OCI-LY1 (cell line): ENCODE measurements around the gene ITCH.
"Not testable (repeated sequence)": the region's sequence is repeated elsewhere in the genome, so short reads cannot be mapped to it uniquely, and the experiment has no call there.

Source experiments
- H2AFZ ChIP-seq: fragments of 200-600 bp; sonication (generic), shearing (Covaris generic); 2 replicates; pipeline ENCODE4 v1.6.0; 2014; ENCODE audit warnings: antibody characterized with exemption, mild to moderate bottlenecking, low read length
- H3F3A ChIP-seq: fragments of 200-600 bp; sonication (generic), shearing (Covaris generic); 2 replicates; pipeline ENCODE4 v1.6.0; 2014; ENCODE audit warnings: mild to moderate bottlenecking, antibody characterized with exemption, low read length, moderate library complexity; ENCODE audit not compliant: insufficient read depth
- H3K27ac ChIP-seq: fragments of 200-600 bp; sonication (generic); 2 replicates; pipeline ENCODE4 v1.5.1; 2014; ENCODE audit warnings: low read length, mixed run types, mild to moderate bottlenecking, low read depth; ENCODE audit not compliant: poor library complexity, severe bottlenecking
- H3K27me3 ChIP-seq: fragments of 200-600 bp; sonication (generic); 2 replicates; pipeline ENCODE4 v1.6.0; 2014; ENCODE audit warnings: antibody characterized with exemption, mild to moderate bottlenecking, low read length, moderate library complexity; ENCODE audit not compliant: insufficient read depth
- H3K36me3 ChIP-seq: fragments of 200-600 bp; sonication (generic); 2 replicates; pipeline ENCODE4 v1.6.1; 2014; ENCODE audit warnings: mild to moderate bottlenecking, antibody characterized with exemption, low read length, moderate library complexity, mixed read lengths; ENCODE audit not compliant: insufficient read depth
- H3K4me1 ChIP-seq: fragments of 200-600 bp; sonication (generic); 2 replicates; pipeline ENCODE4 v1.5.1; 2014; ENCODE audit warnings: mild to moderate bottlenecking, low read length, moderate library complexity; ENCODE audit not compliant: insufficient read depth, severe bottlenecking
- H3K4me2 ChIP-seq: fragments of 200-600 bp; sonication (generic), shearing (Covaris generic); 2 replicates; pipeline ENCODE4 v1.6.1; 2014; ENCODE audit warnings: low read length
- H3K4me3 ChIP-seq: fragments of 200-600 bp; sonication (generic); 2 replicates; pipeline ENCODE4 v1.5.1; 2014; ENCODE audit warnings: low read length, low read depth, mild to moderate bottlenecking, mixed read lengths; ENCODE audit not compliant: poor library complexity, severe bottlenecking
- H3K79me2 ChIP-seq: fragments of 200-600 bp; shearing (Covaris generic); 2 replicates; pipeline ENCODE4 v1.6.1; 2016; ENCODE audit warnings: mixed run types, low read length, mixed read lengths; ENCODE audit not compliant: insufficient read depth
- H3K9ac ChIP-seq: fragments of 200-600 bp; sonication (generic), shearing (Covaris generic); 2 replicates; pipeline ENCODE4 v1.6.1; 2014; ENCODE audit warnings: mild to moderate bottlenecking, low read length, mixed read lengths
- H3K9me2 ChIP-seq: fragments of 200-600 bp; sonication (generic), shearing (Covaris generic); 2 replicates; pipeline ENCODE4 v1.6.1; 2014; ENCODE audit warnings: low read depth, mild to moderate bottlenecking, low read length, mixed read lengths
- H3K9me3 ChIP-seq: fragments of 200-600 bp; shearing (Covaris generic); 2 replicates; pipeline ENCODE4 v1.6.1; 2014; ENCODE audit warnings: low read length, mixed read lengths
- H4K20me1 ChIP-seq: fragments of 200-600 bp; sonication (generic), shearing (Covaris generic); 2 replicates; pipeline ENCODE4 v1.6.0; 2016; ENCODE audit warnings: mild to moderate bottlenecking, low read length; ENCODE audit not compliant: insufficient read depth
- CTCF ChIP-seq: fragments of 200-600 bp; sonication (generic), shearing (Covaris generic); IDR thresholded peaks from 2 replicates; pipeline ENCODE4 v1.5.1; 2017; ENCODE audit warnings: mild to moderate bottlenecking, antibody characterized with exemption, low read length, moderate library complexity, mixed read lengths
- EZH2 ChIP-seq: fragments of 200-600 bp; sonication (generic), shearing (Covaris generic); IDR thresholded peaks from 2 replicates; pipeline ENCODE4 v1.8.0; 2017; ENCODE audit warnings: borderline replicate concordance, mixed run types, mild to moderate bottlenecking, antibody characterized with exemption, low read length, moderate library complexity, mixed read lengths

Gene ITCH

GRCh38 chr20:34410336-34410735, 47.3 kb downstream of the ITCH start:
- Histone ChIP-seq H4K20me1 (no peaks in the 10 kb centered on the region; the same call in 1 of the 2 replicates), H3K9me2 (no peaks in the 10 kb centered on the region), H3K4me1 (peaks cover 14% of the 10 kb centered on the region), H3K27me3 (no peaks in the 10 kb centered on the region), H3K36me3 (peaks cover 64% of the 10 kb centered on the region), H3K9ac (no peak overlapping the region), H3K9me3 (no peaks in the 10 kb centered on the region), H3K4me3 (no peak overlapping the region), H3K79me2 (no peaks in the 10 kb centered on the region), H3K4me2 (no peak overlapping the region), H3F3A (no peaks in the 10 kb centered on the region), H2AFZ (no peak overlapping the region), H3K27ac (no peak overlapping the region)
- TF ChIP-seq EZH2 = no peak
- no peak for TF ChIP-seq CTCF

- Histone ChIP-seq H2AFZ (no peak overlapping the region), H3K9ac (no peak overlapping the region), H3K4me1 (peaks cover 24% of the 10 kb centered on the region), H3K27me3 (no peaks in the 10 kb centered on the region), H3K4me2 (no peak overlapping the region), H3K9me2 (no peaks in the 10 kb centered on the region), H3F3A (no peaks in the 10 kb centered on the region), H3K36me3 (peaks cover 84% of the 10 kb centered on the region), H4K20me1 (no peaks in the 10 kb centered on the region; the same call in 1 of the 2 replicates), H3K4me3 (no peak overlapping the region), H3K9me3 (no peaks in the 10 kb centered on the region), H3K27ac (no peak overlapping the region), H3K79me2 (no peaks in the 10 kb centered on the region)
- TF ChIP-seq CTCF (no peak), EZH2 (no peak)
Measured at GRCh38 chr20:34412453-34412852, 49.4 kb downstream of the ITCH start.

- not testable (repeated sequence) for H3K79me2 ChIP-seq, H3K9ac ChIP-seq, H4K20me1 ChIP-seq, H3K4me2 ChIP-seq, H2AFZ ChIP-seq, H3F3A ChIP-seq, H3K9me2 ChIP-seq, H3K4me3 ChIP-seq, H3K9me3 ChIP-seq, H3K27me3 ChIP-seq
- peak overlapping the region; percentile 74 for H3K27ac ChIP-seq
- H3K4me1 ChIP-seq = peaks cover 24% of the 10 kb centered on the region
- peaks cover 84% of the 10 kb centered on the region for H3K36me3 ChIP-seq
Measured at GRCh38 chr20:34414525-34414924, 51.5 kb downstream of the ITCH start.

GRCh38 chr20:34415079-34415478, 52.0 kb downstream of the ITCH start:
- no peak overlapping the region for H3K4me2 ChIP-seq
- H3K9me3 ChIP-seq = no peaks in the 10 kb centered on the region
- H2AFZ ChIP-seq = no peak overlapping the region
- peaks cover 24% of the 10 kb centered on the region for H3K4me1 ChIP-seq
- H3K9ac ChIP-seq = no peak overlapping the region
- peaks cover 85% of the 10 kb centered on the region for H3K36me3 ChIP-seq
- no peak overlapping the region for H3K4me3 ChIP-seq
- no peaks in the 10 kb centered on the region for H3K27me3 ChIP-seq
- no peaks in the 10 kb centered on the region for H3K9me2 ChIP-seq
- no peak for TF ChIP-seq EZH2
- no peaks in the 10 kb centered on the region for H3K79me2 ChIP-seq
- peak overlapping the region; percentile 74 for H3K27ac ChIP-seq
- H3F3A ChIP-seq = no peaks in the 10 kb centered on the region
- H4K20me1 ChIP-seq = no peaks in the 10 kb centered on the region; the same call in 1 of the 2 replicates
